HepG2 (cell line): ENCODE data around the gene CST11. TPM values are rescaled to one million over a fixed set of nuclear protein-coding genes. Genes with fewer than 3 reads are reported as not detected.
A peak's percentile ranks its signal among the peaks of the same experiment; 100 is the strongest.

Experiments used
- KLF15 ChIP-seq: sonication (generic); formaldehyde crosslinking; IDR thresholded peaks from 2 replicates; pipeline ENCODE4 v1.8.1; 2023; ENCODE audit warnings: borderline replicate concordance, mild to moderate bottlenecking, inconsistent platforms, missing genetic modification reagents, mixed read lengths
- KLF9 ChIP-seq: IDR thresholded peaks from 2 replicates; pipeline ENCODE4 v1.6.1; 2016; ENCODE audit warnings: low read depth
- MAFF ChIP-seq: IDR thresholded peaks from 2 replicates; pipeline ENCODE4 v1.6.1; 2011; ENCODE audit warnings: low read depth, low read length, improper control_type of control experiment
- NR2C2 ChIP-seq: sonication (generic); formaldehyde crosslinking; IDR thresholded peaks from 2 replicates; pipeline ENCODE4 v1.4.0; 2020; ENCODE audit warnings: missing genetic modification reagents, mild to moderate bottlenecking, moderate library complexity, borderline replicate concordance
- POLR2G ChIP-seq: fragments of 200-400 bp; formaldehyde crosslinking; IDR thresholded peaks from 2 replicates; pipeline ENCODE4 v1.6.1; 2018; ENCODE audit warnings: mild to moderate bottlenecking, low read depth, low read length, moderate library complexity
- SP5 ChIP-seq: IDR thresholded peaks from 2 replicates; pipeline ENCODE4 v1.6.1; 2016; ENCODE audit warnings: low read depth, borderline replicate concordance
- XRCC5 ChIP-seq: fragments of 200-400 bp; formaldehyde crosslinking; optimal IDR thresholded peaks from 2 replicates; pipeline ENCODE3; 2017; ENCODE audit warnings: mild to moderate bottlenecking, low read length
- ZMYM4 ChIP-seq: sonication (generic); formaldehyde crosslinking; IDR thresholded peaks from 2 replicates; pipeline ENCODE4 v1.8.1; 2023; ENCODE audit warnings: mild to moderate bottlenecking, missing genetic modification reagents
- ZNF614 ChIP-seq: IDR thresholded peaks from 2 replicates; pipeline ENCODE4 v1.6.1; 2018; ENCODE audit warnings: missing biosample characterization, missing genetic modification reagents, inconsistent platforms, borderline replicate concordance
- ZNF850 ChIP-seq: sonication (generic); formaldehyde crosslinking; conservative IDR thresholded peaks from 2 replicates; pipeline ENCODE4 v1.9.0; 2021; ENCODE audit warnings: mild to moderate bottlenecking, missing genetic modification reagents
- polyA plus RNA-seq, 8 experiments: library from polyadenylated mRNA; depleted of rRNA in 3 of 8; stranded (reverse) in 7 of 8; unstranded in 1 of 8; fragments of >200 nt; fragmentation: Illumina TruSeq in 4 of 8; extraction: Trizol in 4 of 8; gene quantifications; 2 replicates each; pipeline versions ENCODE4 v1.2.1 to v1.2.3, GENCODE V29; 2011 to 2016; ENCODE audit warnings: low read depth in 4 of 8, missing spikeins in 1 of 8, mixed read lengths in 1 of 8; ENCODE audit not compliant: insufficient read depth in 1 of 8
- total RNA-seq, 5 experiments: library from RNA; depleted of rRNA; stranded (reverse); fragments of >200 nt; fragmentation: Illumina TruSeq; extraction: Trizol; gene quantifications; 2 replicates each; pipeline ENCODE4 v1.2.3, GENCODE V29; 2016; ENCODE audit warnings: low read depth in 1 of 5
- TF ChIP-seq, protein P1 (sequence below): sonication (generic); formaldehyde crosslinking; IDR thresholded peaks from 2 replicates; pipeline ENCODE4 v1.4.0; 2020; ENCODE audit warnings: missing genetic modification reagents
- TF ChIP-seq, protein P2 (sequence below): IDR thresholded peaks from 2 replicates; pipeline ENCODE4 v1.6.1; 2018; ENCODE audit warnings: missing genetic modification reagents
- TF ChIP-seq, protein P3 (sequence below): sonication (generic); formaldehyde crosslinking; IDR thresholded peaks from 2 replicates; pipeline ENCODE4 v1.4.0; 2020; ENCODE audit warnings: mild to moderate bottlenecking, missing genetic modification reagents
- TF ChIP-seq, protein P4 (sequence below): sonication (generic); formaldehyde crosslinking; IDR thresholded peaks from 2 replicates; pipeline ENCODE4 v1.4.0; 2020; ENCODE audit warnings: missing genetic modification reagents
- TF ChIP-seq, protein P5 (sequence below): sonication (generic); formaldehyde crosslinking; IDR thresholded peaks from 2 replicates; pipeline ENCODE4 v1.4.0; 2020; ENCODE audit warnings: missing genetic modification reagents, borderline replicate concordance
- TF ChIP-seq, protein P6 (sequence below): sonication (generic); formaldehyde crosslinking; IDR thresholded peaks from 2 replicates; pipeline ENCODE4 v1.5.0; 2020; ENCODE audit warnings: mild to moderate bottlenecking, missing genetic modification reagents, borderline replicate concordance

The CST11 gene
- total and polyA plus RNA-seq, 2 of the 13 experiments (the other 11 are each of a cell fraction or from before 2014, with no cell fraction given) = not detected

DNA sequence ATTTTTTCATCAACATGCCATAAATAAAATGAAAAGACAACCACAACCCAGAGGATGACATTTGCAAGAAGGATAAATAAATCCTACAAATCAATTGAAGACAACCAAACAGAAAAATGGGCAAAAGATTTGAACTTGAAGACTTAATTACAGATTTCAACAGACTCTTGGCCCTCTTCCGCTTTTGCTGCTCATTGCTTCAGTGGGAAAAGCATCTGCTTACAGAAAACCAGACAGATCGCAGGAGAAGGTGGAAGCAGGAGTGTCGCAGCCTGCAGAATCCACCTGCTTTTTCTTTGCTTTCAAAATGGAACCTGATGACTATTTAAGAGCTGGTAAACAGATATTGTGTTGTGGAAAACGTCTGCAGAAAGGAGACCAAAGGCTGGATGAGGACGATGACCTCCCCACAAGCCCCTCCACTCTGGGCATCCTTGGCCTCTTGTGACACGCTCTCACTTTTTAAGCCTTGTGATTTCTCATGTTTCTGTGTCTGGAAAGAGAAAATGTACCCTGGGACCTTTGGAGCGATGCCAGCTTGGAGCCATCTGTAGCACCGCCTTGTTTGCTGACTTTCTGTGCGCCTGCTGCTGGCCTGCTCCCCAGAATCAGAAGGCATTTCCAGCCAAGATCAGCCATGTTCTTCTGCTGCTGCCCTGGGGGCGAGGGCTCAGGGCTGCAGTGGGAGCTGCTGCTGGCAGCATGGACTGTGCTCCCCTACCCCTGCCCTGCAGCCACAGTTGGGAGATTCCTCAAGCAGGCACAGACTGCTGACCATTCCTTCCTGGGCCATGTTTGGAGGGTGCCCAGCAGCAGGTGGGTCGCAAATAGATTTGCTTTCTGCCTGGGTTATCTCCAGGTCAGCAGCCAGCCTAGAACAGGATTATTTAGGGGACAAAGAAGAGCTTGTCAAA is 16.8 kb downstream of the CST11 start (continued):
- TF ChIP-seq, protein P1, sequence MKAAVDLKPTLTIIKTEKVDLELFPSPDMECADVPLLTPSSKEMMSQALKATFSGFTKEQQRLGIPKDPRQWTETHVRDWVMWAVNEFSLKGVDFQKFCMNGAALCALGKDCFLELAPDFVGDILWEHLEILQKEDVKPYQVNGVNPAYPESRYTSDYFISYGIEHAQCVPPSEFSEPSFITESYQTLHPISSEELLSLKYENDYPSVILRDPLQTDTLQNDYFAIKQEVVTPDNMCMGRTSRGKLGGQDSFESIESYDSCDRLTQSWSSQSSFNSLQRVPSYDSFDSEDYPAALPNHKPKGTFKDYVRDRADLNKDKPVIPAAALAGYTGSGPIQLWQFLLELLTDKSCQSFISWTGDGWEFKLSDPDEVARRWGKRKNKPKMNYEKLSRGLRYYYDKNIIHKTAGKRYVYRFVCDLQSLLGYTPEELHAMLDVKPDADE (CRISPR knock-in tag) = no peak
- no peak for TF ChIP-seq KLF9 (CRISPR knock-in tag)
- TF ChIP-seq, protein P2, sequence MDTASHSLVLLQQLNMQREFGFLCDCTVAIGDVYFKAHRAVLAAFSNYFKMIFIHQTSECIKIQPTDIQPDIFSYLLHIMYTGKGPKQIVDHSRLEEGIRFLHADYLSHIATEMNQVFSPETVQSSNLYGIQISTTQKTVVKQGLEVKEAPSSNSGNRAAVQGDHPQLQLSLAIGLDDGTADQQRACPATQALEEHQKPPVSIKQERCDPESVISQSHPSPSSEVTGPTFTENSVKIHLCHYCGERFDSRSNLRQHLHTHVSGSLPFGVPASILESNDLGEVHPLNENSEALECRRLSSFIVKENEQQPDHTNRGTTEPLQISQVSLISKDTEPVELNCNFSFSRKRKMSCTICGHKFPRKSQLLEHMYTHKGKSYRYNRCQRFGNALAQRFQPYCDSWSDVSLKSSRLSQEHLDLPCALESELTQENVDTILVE (CRISPR knock-in tag) = 0 out of 2 replicates have a peak, but pooled peaks have one; percentile 36
- TF ChIP-seq NR2C2 = no peak; the same call in 1 of the 2 replicates
- TF ChIP-seq ZNF614 (CRISPR knock-in tag) = no peak
- TF ChIP-seq, protein P3, sequence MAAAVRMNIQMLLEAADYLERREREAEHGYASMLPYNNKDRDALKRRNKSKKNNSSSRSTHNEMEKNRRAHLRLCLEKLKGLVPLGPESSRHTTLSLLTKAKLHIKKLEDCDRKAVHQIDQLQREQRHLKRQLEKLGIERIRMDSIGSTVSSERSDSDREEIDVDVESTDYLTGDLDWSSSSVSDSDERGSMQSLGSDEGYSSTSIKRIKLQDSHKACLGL (CRISPR knock-in tag) = no peak
- no peak for TF ChIP-seq KLF15 (CRISPR knock-in tag)
- TF ChIP-seq ZMYM4 (CRISPR knock-in tag) = peak; percentile 51; the same call in 1 of the 2 replicates
- TF ChIP-seq, protein P4, sequence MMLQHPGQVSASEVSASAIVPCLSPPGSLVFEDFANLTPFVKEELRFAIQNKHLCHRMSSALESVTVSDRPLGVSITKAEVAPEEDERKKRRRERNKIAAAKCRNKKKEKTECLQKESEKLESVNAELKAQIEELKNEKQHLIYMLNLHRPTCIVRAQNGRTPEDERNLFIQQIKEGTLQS (CRISPR knock-in tag) = no peak
- no peak for TF ChIP-seq ZNF850 (CRISPR knock-in tag)
- TF ChIP-seq MAFF = no peak
- 0 out of 2 replicates have a peak, but pooled peaks have one; percentile 13 for TF ChIP-seq SP5 (CRISPR knock-in tag)
- TF ChIP-seq, protein P5, sequence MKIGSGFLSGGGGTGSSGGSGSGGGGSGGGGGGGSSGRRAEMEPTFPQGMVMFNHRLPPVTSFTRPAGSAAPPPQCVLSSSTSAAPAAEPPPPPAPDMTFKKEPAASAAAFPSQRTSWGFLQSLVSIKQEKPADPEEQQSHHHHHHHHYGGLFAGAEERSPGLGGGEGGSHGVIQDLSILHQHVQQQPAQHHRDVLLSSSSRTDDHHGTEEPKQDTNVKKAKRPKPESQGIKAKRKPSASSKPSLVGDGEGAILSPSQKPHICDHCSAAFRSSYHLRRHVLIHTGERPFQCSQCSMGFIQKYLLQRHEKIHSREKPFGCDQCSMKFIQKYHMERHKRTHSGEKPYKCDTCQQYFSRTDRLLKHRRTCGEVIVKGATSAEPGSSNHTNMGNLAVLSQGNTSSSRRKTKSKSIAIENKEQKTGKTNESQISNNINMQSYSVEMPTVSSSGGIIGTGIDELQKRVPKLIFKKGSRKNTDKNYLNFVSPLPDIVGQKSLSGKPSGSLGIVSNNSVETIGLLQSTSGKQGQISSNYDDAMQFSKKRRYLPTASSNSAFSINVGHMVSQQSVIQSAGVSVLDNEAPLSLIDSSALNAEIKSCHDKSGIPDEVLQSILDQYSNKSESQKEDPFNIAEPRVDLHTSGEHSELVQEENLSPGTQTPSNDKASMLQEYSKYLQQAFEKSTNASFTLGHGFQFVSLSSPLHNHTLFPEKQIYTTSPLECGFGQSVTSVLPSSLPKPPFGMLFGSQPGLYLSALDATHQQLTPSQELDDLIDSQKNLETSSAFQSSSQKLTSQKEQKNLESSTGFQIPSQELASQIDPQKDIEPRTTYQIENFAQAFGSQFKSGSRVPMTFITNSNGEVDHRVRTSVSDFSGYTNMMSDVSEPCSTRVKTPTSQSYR (CRISPR knock-in tag) = no peak
- TF ChIP-seq POLR2G = no peak
- TF ChIP-seq XRCC5 = peak; percentile 76
- TF ChIP-seq, protein P6, sequence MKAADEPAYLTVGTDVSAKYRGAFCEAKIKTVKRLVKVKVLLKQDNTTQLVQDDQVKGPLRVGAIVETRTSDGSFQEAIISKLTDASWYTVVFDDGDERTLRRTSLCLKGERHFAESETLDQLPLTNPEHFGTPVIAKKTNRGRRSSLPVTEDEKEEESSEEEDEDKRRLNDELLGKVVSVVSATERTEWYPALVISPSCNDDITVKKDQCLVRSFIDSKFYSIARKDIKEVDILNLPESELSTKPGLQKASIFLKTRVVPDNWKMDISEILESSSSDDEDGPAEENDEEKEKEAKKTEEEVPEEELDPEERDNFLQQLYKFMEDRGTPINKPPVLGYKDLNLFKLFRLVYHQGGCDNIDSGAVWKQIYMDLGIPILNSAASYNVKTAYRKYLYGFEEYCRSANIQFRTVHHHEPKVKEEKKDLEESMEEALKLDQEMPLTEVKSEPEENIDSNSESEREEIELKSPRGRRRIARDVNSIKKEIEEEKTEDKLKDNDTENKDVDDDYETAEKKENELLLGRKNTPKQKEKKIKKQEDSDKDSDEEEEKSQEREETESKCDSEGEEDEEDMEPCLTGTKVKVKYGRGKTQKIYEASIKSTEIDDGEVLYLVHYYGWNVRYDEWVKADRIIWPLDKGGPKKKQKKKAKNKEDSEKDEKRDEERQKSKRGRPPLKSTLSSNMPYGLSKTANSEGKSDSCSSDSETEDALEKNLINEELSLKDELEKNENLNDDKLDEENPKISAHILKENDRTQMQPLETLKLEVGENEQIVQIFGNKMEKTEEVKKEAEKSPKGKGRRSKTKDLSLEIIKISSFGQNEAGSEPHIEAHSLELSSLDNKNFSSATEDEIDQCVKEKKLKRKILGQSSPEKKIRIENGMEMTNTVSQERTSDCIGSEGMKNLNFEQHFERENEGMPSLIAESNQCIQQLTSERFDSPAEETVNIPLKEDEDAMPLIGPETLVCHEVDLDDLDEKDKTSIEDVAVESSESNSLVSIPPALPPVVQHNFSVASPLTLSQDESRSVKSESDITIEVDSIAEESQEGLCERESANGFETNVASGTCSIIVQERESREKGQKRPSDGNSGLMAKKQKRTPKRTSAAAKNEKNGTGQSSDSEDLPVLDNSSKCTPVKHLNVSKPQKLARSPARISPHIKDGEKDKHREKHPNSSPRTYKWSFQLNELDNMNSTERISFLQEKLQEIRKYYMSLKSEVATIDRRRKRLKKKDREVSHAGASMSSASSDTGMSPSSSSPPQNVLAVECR (CRISPR knock-in tag) = peak; percentile 49; the same call in 1 of the 2 replicates
